ENCODE results near the gene GNAQ.

DNA sequence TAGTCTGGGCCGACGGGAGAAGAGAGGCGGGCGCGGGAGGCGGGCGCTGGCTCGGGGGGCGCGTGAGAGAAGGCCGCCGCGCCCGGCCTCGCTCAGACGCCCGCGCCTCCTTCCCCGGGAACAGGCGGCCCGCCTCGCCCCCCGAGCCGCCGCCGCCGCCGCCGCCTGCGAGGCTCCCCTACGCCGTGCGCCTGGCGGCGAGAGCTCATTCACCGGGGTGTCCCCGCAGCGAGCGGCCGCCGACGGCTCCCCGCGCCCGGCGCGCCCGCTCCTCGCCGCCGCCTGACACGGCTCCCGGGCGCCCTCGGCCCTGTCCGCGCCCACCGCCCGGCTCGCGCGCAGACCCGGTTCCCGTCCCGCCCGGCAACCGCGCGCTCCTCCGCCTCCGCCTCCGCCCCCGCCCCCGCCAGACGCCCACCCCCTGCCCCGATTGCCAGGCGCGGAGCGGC, at the start of gene GNAQ:
- TF ChIP-seq, protein P1, sequence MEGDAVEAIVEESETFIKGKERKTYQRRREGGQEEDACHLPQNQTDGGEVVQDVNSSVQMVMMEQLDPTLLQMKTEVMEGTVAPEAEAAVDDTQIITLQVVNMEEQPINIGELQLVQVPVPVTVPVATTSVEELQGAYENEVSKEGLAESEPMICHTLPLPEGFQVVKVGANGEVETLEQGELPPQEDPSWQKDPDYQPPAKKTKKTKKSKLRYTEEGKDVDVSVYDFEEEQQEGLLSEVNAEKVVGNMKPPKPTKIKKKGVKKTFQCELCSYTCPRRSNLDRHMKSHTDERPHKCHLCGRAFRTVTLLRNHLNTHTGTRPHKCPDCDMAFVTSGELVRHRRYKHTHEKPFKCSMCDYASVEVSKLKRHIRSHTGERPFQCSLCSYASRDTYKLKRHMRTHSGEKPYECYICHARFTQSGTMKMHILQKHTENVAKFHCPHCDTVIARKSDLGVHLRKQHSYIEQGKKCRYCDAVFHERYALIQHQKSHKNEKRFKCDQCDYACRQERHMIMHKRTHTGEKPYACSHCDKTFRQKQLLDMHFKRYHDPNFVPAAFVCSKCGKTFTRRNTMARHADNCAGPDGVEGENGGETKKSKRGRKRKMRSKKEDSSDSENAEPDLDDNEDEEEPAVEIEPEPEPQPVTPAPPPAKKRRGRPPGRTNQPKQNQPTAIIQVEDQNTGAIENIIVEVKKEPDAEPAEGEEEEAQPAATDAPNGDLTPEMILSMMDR (IDR thresholded peaks at IDR 0.05; ENCODE audit: low read depth, low read length), result no peak
- TF ChIP-seq POLR2A (IDR thresholded peaks at IDR 0.05; ENCODE audit: extremely low read depth, insufficient read length), result no peak
